ENCODE measurements around the gene GNAT3. TPM values are rescaled to one million over a fixed set of nuclear protein-coding genes. Genes with fewer than 3 reads are reported as not detected.

The GNAT3 gene
- polyA plus RNA-seq, 1 donor, result 0.57 TPM

DNA sequence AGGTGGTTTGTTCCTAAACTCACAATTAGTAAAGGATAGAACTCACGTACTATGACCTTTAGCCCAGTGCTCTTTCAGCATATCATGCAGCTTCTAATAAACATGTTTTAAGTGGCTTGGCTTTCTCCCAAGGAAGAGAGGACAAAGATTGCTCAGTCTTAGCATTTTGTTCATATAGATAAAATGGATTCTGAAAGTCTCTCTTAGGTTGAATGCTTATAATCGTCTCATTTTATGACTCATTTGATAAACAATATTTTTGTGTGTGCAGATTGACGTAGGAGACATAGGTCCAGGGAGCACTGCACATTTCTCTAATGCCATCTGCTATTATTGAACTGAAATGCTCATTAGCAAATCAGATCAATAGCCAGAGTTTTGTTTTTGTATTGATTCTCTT is 44.8 kb downstream of the GNAT3 start:
- H3K27me3 ChIP-seq (ENCODE audit: control insufficient read depth, insufficient read depth, low read length), result no peaks in the 10 kb centered on the region
- peaks cover 8% of the 10 kb centered on the region for H3K4me1 ChIP-seq (ENCODE audit: control insufficient read depth, insufficient read depth, low read length)
- no peak overlapping the region for H3K4me3 ChIP-seq (ENCODE audit: low read length)
- DNase-seq, result peak; percentile 80 to 93
- peak overlapping the region; percentile 70 for H3K27ac ChIP-seq (ENCODE audit: low read length)
- no peaks in the 10 kb centered on the region for H3K36me3 ChIP-seq (ENCODE audit: control insufficient read depth, insufficient read depth, low read length)
- no peaks in the 10 kb centered on the region for H3K9me3 ChIP-seq (ENCODE audit: control insufficient read depth, low read depth, low read length)
- WGBS (ENCODE audit: insufficient coverage, low lambda C conversion rate), result no CpG with 5 or more reads among the region's 3 CpGs

GRCh38 chr7:80466636-80467035 is 45.2 kb downstream of the GNAT3 start:
- Histone ChIP-seq H3K4me1 (ENCODE audit: control insufficient read depth, insufficient read depth, low read length) (peaks cover 5% of the 10 kb centered on the region), H3K27me3 (ENCODE audit: control insufficient read depth, insufficient read depth, low read length) (no peaks in the 10 kb centered on the region), H3K27ac (ENCODE audit: low read length) (peak overlapping the region; percentile 70), H3K36me3 (ENCODE audit: control insufficient read depth, insufficient read depth, low read length) (no peaks in the 10 kb centered on the region), H3K4me3 (ENCODE audit: low read length) (no peak overlapping the region), H3K9me3 (ENCODE audit: control insufficient read depth, low read depth, low read length) (no peaks in the 10 kb centered on the region)
- DNase-seq, result no peak
- WGBS (ENCODE audit: insufficient coverage, low lambda C conversion rate), result no CpG with 5 or more reads among the region's 1 CpG

DNA sequence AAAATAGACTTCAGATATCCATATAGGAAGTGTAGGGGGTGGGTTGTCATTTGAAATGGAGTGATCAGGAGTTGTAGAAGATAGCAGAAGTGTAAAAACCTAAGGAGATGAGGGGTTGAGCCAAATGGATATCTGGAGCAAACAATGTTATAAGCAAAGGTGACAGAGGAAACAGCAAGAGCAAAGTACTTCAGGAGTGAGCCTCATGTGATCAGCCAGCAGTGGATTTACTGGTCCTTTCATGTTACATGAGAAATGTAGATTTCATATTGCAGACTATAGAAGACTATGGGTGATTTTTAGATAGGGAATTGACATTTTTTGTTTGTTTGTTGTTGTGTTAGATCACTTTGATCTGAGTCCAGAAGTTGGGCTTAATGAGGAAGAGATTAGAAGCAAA is 47.7 kb downstream of the GNAT3 start:
- Histone ChIP-seq H3K9me3 (ENCODE audit: control insufficient read depth, low read depth, low read length) (no peaks in the 10 kb centered on the region), H3K36me3 (ENCODE audit: control insufficient read depth, insufficient read depth, low read length) (no peaks in the 10 kb centered on the region), H3K27ac (ENCODE audit: low read length) (peak overlapping the region; percentile 43), H3K4me1 (ENCODE audit: control insufficient read depth, insufficient read depth, low read length) (peaks cover 4% of the 10 kb centered on the region), H3K4me3 (ENCODE audit: low read length) (no peak overlapping the region), H3K27me3 (ENCODE audit: control insufficient read depth, insufficient read depth, low read length) (no peaks in the 10 kb centered on the region)
- DNase-seq, result peak in 1 of 2 donors; percentile 75

DNA sequence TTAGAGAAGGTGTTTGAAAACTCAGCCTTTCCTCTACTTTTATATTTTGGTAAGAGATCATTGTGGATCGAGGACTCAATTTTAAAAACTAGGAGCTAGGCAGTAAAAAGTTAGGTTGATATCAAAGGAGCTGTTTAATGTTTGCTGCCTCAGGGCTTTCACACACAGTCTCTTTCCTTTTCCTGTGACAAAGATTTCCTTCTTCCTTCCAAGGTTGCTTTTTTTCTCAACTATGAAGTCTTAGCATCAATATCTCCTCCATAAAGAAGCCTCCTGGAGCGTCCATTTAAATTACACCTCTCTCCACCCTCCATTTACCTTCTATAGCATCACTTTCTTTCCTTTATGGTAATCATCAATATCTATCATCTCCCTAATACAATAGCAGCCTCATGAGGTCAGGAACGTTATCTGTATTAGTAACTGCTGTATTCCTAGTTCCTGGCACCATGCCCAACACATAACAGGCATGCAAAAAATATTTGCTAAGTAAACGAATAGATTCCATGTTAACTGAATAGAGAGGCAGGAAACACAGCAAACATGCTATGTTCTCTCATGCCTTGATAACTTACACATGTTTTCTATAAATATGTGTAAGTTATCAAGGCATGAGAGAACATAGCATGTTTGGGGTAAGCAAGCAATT is 48.5 kb downstream of the GNAT3 start:
- Histone ChIP-seq H3K9me3 (ENCODE audit: control insufficient read depth, low read depth, low read length) (no peaks in the 10 kb centered on the region), H3K36me3 (ENCODE audit: control insufficient read depth, insufficient read depth, low read length) (no peaks in the 10 kb centered on the region), H3K27me3 (ENCODE audit: control insufficient read depth, insufficient read depth, low read length) (no peaks in the 10 kb centered on the region), H3K27ac (ENCODE audit: low read length) (no peak overlapping the region), H3K4me1 (ENCODE audit: control insufficient read depth, insufficient read depth, low read length) (peaks cover 4% of the 10 kb centered on the region), H3K4me3 (ENCODE audit: low read length) (no peak overlapping the region)
- 100% methylated on average over 2 of the region's 4 CpGs for WGBS (ENCODE audit: insufficient coverage, low lambda C conversion rate)
- no peak for DNase-seq

DNA sequence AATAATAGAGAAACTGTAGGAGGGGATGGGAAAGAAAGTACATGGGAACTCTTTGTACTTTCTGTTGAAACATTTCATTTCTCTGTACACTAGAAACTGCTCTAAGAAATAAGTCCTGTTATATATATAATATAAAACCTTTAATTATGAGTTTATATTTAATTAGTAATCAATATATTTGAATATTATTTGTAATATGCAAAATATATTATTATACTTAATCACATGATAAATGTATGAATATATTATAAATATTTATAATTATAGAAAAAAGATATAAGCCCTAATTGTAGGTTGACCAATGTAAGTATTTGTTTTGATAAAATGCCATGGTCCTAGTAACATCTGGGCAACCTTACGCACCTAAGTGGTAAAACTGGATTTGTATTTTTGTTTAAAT is 51.0 kb downstream of the GNAT3 start:
- WGBS (ENCODE audit: insufficient coverage, low lambda C conversion rate), result 100% methylated on average over 1 of the region's 1 CpG

DNA sequence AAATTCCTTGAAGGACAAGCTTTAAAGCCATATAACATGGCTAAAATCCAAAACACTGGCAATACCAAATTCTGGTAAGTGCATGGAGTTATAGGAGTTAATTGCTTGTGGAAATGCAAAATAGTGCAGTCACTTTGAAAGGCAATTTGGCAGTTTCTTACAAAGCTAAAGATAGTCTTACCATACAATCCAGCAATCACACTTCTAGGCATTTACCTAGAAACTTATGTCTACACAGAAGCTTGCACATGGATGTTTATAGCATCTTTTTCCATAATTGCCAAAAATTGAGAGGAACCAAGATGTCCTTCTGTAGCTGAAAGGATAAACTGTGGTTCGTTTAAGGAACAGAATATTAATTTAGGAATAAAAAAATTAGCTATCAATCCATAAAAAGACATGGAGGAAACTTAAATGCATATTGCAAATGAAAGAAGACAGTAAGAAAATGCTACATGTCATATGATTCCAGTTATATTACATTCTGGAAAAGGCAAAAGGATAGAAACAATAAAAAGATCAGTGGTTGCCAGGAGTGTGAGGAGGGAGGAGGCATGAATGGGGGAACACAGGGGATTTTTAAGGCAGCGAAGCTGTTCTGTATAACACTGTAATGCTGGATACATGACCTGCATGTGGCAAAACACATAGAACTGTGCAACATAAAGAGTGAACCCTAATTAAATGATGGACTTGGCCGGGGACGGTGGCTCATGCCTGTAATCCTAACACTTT is 51.9 kb downstream of the GNAT3 start:
- Histone ChIP-seq H3K27ac (ENCODE audit: low read length) (no peak overlapping the region), H3K4me3 (ENCODE audit: low read length) (no peak overlapping the region), H3K9me3 (ENCODE audit: control insufficient read depth, low read depth, low read length) (no peaks in the 10 kb centered on the region), H3K27me3 (ENCODE audit: control insufficient read depth, insufficient read depth, low read length) (no peaks in the 10 kb centered on the region), H3K36me3 (ENCODE audit: control insufficient read depth, insufficient read depth, low read length) (no peaks in the 10 kb centered on the region), H3K4me1 (ENCODE audit: control insufficient read depth, insufficient read depth, low read length) (no peaks in the 10 kb centered on the region)
- DNase-seq, result no peak
- WGBS (ENCODE audit: insufficient coverage, low lambda C conversion rate), result 71% methylated on average over 1 of the region's 4 CpGs

More for the DNA sequence above, 51.0 kb downstream of the GNAT3 start:
- H3K9me3 ChIP-seq (ENCODE audit: control insufficient read depth, low read depth, low read length), result no peaks in the 10 kb centered on the region
- no peaks in the 10 kb centered on the region for H3K27me3 ChIP-seq (ENCODE audit: control insufficient read depth, insufficient read depth, low read length)
- DNase-seq, result no peak
- H3K36me3 ChIP-seq (ENCODE audit: control insufficient read depth, insufficient read depth, low read length), result no peaks in the 10 kb centered on the region
- H3K4me1 ChIP-seq (ENCODE audit: control insufficient read depth, insufficient read depth, low read length), result no peaks in the 10 kb centered on the region
- no peak overlapping the region for H3K27ac ChIP-seq (ENCODE audit: low read length)
- no peak overlapping the region for H3K4me3 ChIP-seq (ENCODE audit: low read length)

- Histone ChIP-seq H3K9me3 (ENCODE audit: control insufficient read depth, low read depth, low read length) (no peaks in the 10 kb centered on the region), H3K36me3 (ENCODE audit: control insufficient read depth, insufficient read depth, low read length) (no peaks in the 10 kb centered on the region), H3K4me1 (ENCODE audit: control insufficient read depth, insufficient read depth, low read length) (no peaks in the 10 kb centered on the region), H3K27ac (ENCODE audit: low read length) (no peak overlapping the region), H3K4me3 (ENCODE audit: low read length) (no peak overlapping the region), H3K27me3 (ENCODE audit: control insufficient read depth, insufficient read depth, low read length) (no peaks in the 10 kb centered on the region)
- DNase-seq, result no peak
- WGBS (ENCODE audit: insufficient coverage, low lambda C conversion rate), result 70% methylated on average over 3 of the region's 6 CpGs
These were observed 52.8 kb downstream of the GNAT3 start for GRCh38 chr7:80458822-80459725.

DNA sequence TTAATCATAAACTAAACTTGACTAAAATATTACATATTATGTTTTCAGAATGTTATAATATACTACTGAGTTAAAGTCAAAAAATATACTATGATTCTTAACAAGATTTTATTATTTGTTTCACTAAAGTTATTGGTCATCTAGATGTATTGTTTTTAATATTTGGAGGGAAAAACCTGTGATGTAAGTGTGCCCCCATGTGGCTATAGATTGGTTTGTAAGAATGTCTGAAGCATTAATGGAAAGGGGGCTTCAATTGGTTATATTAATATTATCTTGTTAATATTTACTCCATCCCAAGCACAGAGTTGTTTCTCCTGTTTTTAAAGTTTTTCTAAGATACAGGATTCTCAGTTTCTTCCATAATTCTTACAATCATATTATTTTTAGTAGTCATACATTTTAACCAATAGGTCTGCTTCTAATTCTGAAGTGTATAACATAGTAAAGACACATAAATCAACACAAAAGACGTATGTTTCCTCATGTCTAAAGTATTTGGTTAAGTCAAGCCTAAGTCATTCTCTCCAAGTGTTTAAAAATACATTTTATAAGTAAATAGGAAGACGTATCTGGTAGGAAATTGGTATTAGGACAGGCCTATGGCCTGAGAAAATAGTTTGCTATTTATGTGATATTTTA is 58.0 kb downstream of the GNAT3 start:
- Histone ChIP-seq H3K27me3 (ENCODE audit: control insufficient read depth, insufficient read depth, low read length) (no peaks in the 10 kb centered on the region), H3K36me3 (ENCODE audit: control insufficient read depth, insufficient read depth, low read length) (no peaks in the 10 kb centered on the region), H3K9me3 (ENCODE audit: control insufficient read depth, low read depth, low read length) (no peaks in the 10 kb centered on the region), H3K4me3 (ENCODE audit: low read length) (no peak overlapping the region), H3K27ac (ENCODE audit: low read length) (no peak overlapping the region), H3K4me1 (ENCODE audit: control insufficient read depth, insufficient read depth, low read length) (peaks cover 18% of the 10 kb centered on the region)
- no peak for DNase-seq
- 88% methylated on average over 1 of the region's 2 CpGs for WGBS (ENCODE audit: insufficient coverage, low lambda C conversion rate)

- H3K9me3 ChIP-seq (ENCODE audit: control insufficient read depth, low read depth, low read length), result no peaks in the 10 kb centered on the region
- H3K27ac ChIP-seq (ENCODE audit: low read length), result peak overlapping the region; percentile 62
- peak in 1 of 2 donors; percentile 77 for DNase-seq
- 17% methylated on average over 1 of the region's 6 CpGs for WGBS (ENCODE audit: insufficient coverage, low lambda C conversion rate)
- H3K27me3 ChIP-seq (ENCODE audit: control insufficient read depth, insufficient read depth, low read length), result no peaks in the 10 kb centered on the region
- no peak overlapping the region for H3K4me3 ChIP-seq (ENCODE audit: low read length)
- peaks cover 18% of the 10 kb centered on the region for H3K4me1 ChIP-seq (ENCODE audit: control insufficient read depth, insufficient read depth, low read length)
- H3K36me3 ChIP-seq (ENCODE audit: control insufficient read depth, insufficient read depth, low read length), result no peaks in the 10 kb centered on the region
These were observed 61.1 kb downstream of the GNAT3 start for GRCh38 chr7:80450621-80451308.

Data from large intestine (tissue), 3 donors.